ENCODE data around the gene IRF5. TPM values are rescaled to one million over a fixed set of nuclear protein-coding genes. Genes with fewer than 3 reads are reported as not detected.
A peak's percentile ranks its signal among the peaks of the same experiment; 100 is the strongest.

Gene IRF5
- total RNA-seq, 2 donors from 2014 or later: 0.31 to 0.53 TPM

DNA sequence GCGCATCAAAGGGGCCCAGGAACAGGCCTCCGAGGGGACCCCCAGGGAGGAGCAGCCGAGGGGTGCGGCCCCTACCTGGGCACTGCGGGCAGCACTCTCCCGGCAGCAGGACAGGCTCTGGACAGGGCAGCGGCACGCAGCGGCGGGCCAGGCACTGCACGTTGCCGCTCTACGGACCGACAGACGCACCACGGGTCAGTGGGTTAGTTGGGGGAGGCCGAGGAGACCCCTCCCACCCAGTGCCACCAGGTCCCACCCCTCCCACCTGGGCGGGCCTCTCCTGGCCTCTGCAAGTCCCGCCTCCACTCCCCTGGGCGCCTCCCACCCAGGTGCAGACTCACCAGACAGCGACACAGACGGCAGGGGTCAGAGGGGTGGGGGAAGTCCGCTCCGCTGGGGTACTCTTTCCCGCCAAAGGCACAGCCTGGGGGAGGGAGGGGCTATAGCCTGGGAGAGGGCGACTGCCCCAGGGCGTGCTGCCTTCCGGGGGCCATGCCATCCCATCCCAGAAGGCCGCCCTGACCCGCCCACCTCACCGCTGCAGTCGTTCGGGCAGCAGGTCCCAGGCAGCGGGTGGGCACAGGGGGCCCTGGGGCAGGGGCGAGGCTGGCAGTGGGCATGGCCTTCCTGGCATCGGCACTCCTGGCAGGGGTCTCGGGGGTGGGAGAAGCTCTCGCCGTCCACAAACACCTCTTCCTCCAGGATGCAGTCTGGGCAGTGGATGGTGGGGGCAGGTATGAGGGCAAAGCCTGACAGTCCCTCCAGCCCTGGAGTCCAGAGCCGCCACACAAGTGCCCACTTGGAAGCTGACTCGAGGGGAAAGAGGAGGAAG, 46.4 kb upstream of the IRF5 start:
- no peak overlapping the region for H3K27ac ChIP-seq (ENCODE audit: low read depth, low read length)
- peak; percentile 11 for TF ChIP-seq CTCF (conservative IDR thresholded peaks at IDR 0.05)
- Mint-ChIP-seq H3K27me3 (ENCODE audit: insufficient read depth) (peaks cover 9% of the 10 kb centered on the region), H3K4me3 (peak overlapping the region; percentile 12), H3K27ac (no peak overlapping the region), H3K9me3 (no peaks in the 10 kb centered on the region), H3K36me3 (ENCODE audit: low read depth) (peaks cover 4% of the 10 kb centered on the region), H3K4me1 (no peaks in the 10 kb centered on the region)
- no peak overlapping the region for H3K4me3 ChIP-seq (ENCODE audit: low read length)
- H3K27me3 ChIP-seq (ENCODE audit: control insufficient read depth, insufficient read depth, low read length, poor library complexity, severe bottlenecking): no peaks in the 10 kb centered on the region
- H3K4me1 ChIP-seq (ENCODE audit: control insufficient read depth, insufficient read depth, low read length): no peaks in the 10 kb centered on the region
- H3K36me3 ChIP-seq (ENCODE audit: control insufficient read depth, insufficient read depth, low read length): no peaks in the 10 kb centered on the region
- peak; percentile 89 for DNase-seq
- H3K9me3 ChIP-seq (ENCODE audit: control insufficient read depth, low read length): no peaks in the 10 kb centered on the region
- 74 to 91% methylated on average over 14 to 38 of the region's 41 CpGs for whole genome bisulfite sequencing, 2 experiments (ENCODE audit: insufficient coverage in 1 of 2, insufficient read length in 1 of 2)
- no peak overlapping the region for H3K9ac ChIP-seq (ENCODE audit: extremely low read depth, low read length, poor library complexity, severe bottlenecking)

GRCh38 chr7:128891942-128892269, 45.8 kb upstream of the IRF5 start:
- no peaks in the 10 kb centered on the region for H3K4me1 Mint-ChIP-seq
- Histone ChIP-seq H3K9me3 (ENCODE audit: control insufficient read depth, low read length) (no peaks in the 10 kb centered on the region), H3K36me3 (ENCODE audit: control insufficient read depth, insufficient read depth, low read length) (no peaks in the 10 kb centered on the region), H3K4me1 (ENCODE audit: control insufficient read depth, insufficient read depth, low read length) (no peaks in the 10 kb centered on the region), H3K4me3 (ENCODE audit: low read length) (no peak overlapping the region), H3K27me3 (ENCODE audit: control insufficient read depth, insufficient read depth, low read length, poor library complexity, severe bottlenecking) (no peaks in the 10 kb centered on the region), H3K9ac (ENCODE audit: extremely low read depth, low read length, poor library complexity, severe bottlenecking) (no peak overlapping the region), H3K27ac (ENCODE audit: low read depth, low read length) (no peak overlapping the region)
- peaks cover 7% of the 10 kb centered on the region for H3K36me3 Mint-ChIP-seq (ENCODE audit: low read depth)
- no peak overlapping the region for H3K27ac Mint-ChIP-seq
- peaks cover 9% of the 10 kb centered on the region for H3K27me3 Mint-ChIP-seq (ENCODE audit: insufficient read depth)
- no peak for TF ChIP-seq CTCF (conservative IDR thresholded peaks at IDR 0.05)
- no peak for DNase-seq
- H3K9me3 Mint-ChIP-seq: no peaks in the 10 kb centered on the region
- H3K4me3 Mint-ChIP-seq: peak overlapping the region; percentile 12
- WGBS, 2 experiments (ENCODE audit: insufficient coverage in 1 of 2, insufficient read length in 1 of 2): 94 to 95% methylated on average over 7 to 9 of the region's 11 CpGs

GRCh38 chr7:128892521-128893250, 45.0 kb upstream of the IRF5 start:
- peaks cover 11% of the 10 kb centered on the region for H3K36me3 Mint-ChIP-seq (ENCODE audit: low read depth)
- no peak overlapping the region for H3K4me3 ChIP-seq (ENCODE audit: low read length)
- no peaks in the 10 kb centered on the region for H3K9me3 ChIP-seq (ENCODE audit: control insufficient read depth, low read length)
- TF ChIP-seq CTCF (conservative IDR thresholded peaks at IDR 0.05): no peak
- no peaks in the 10 kb centered on the region for H3K4me1 ChIP-seq (ENCODE audit: control insufficient read depth, insufficient read depth, low read length)
- no peak overlapping the region for H3K9ac ChIP-seq (ENCODE audit: extremely low read depth, low read length, poor library complexity, severe bottlenecking)
- no peak overlapping the region for H3K27ac ChIP-seq (ENCODE audit: low read depth, low read length)
- 89 to 93% methylated on average over 7 to 13 of the region's 13 CpGs for WGBS, 2 experiments (ENCODE audit: insufficient coverage in 1 of 2, insufficient read length in 1 of 2)
- peaks cover 2% of the 10 kb centered on the region for H3K36me3 ChIP-seq (ENCODE audit: control insufficient read depth, insufficient read depth, low read length)
- no peaks in the 10 kb centered on the region for H3K9me3 Mint-ChIP-seq
- H3K4me3 Mint-ChIP-seq: no peak overlapping the region
- no peaks in the 10 kb centered on the region for H3K4me1 Mint-ChIP-seq
- DNase-seq: no peak
- no peak overlapping the region for H3K27ac Mint-ChIP-seq
- H3K27me3 ChIP-seq (ENCODE audit: control insufficient read depth, insufficient read depth, low read length, poor library complexity, severe bottlenecking): no peaks in the 10 kb centered on the region
- H3K27me3 Mint-ChIP-seq (ENCODE audit: insufficient read depth): peaks cover 9% of the 10 kb centered on the region

All from endodermal cell (in vitro differentiated cells).